ENCODE results near the gene FAM32A.

The FAM32A gene

GRCh38 chr19:16203256-16204004, 18.2 kb downstream of the FAM32A start:
- no peak for DNase-seq

GRCh38 chr19:16204005-16204294, 18.7 kb downstream of the FAM32A start:
- no peak for DNase-seq

GRCh38 chr19:16205205-16206045, 20.2 kb downstream of the FAM32A start:
- DNase-seq: no peak

- DNase-seq: no peak
These were observed 20.9 kb downstream of the FAM32A start for GRCh38 chr19:16206046-16206605.

- no peak for DNase-seq
These were observed 21.4 kb downstream of the FAM32A start for GRCh38 chr19:16206637-16207036.

- DNase-seq: no peak
These were observed 21.9 kb downstream of the FAM32A start for GRCh38 chr19:16207063-16207462.

DNA sequence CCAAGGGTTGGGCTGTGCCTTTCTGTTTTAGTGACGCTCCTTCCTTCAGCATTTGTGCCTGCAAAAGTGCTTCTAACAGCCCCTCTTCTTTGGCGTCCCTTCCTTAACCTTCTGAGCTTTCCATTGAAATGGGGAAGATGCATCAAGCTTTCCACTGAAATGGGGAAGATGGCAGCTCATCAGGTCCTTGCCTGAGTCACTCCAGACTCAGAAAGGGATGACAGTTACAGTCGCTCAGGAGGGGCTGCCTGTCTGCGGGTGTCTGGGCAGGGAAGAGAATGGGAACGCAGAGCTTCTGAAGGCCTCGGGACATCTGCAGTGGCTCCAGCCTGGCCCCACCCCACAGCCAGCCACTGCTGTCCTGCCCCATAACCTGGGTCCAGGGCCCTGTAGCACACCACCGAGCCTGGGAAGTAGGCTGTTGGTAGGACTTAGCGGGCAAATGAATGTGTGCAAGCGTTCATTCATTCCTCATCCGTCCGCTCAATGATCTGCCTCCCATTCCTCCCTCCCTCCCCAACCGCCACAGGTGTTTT, 22.3 kb downstream of the FAM32A start:
- DNase-seq: no peak

DNA sequence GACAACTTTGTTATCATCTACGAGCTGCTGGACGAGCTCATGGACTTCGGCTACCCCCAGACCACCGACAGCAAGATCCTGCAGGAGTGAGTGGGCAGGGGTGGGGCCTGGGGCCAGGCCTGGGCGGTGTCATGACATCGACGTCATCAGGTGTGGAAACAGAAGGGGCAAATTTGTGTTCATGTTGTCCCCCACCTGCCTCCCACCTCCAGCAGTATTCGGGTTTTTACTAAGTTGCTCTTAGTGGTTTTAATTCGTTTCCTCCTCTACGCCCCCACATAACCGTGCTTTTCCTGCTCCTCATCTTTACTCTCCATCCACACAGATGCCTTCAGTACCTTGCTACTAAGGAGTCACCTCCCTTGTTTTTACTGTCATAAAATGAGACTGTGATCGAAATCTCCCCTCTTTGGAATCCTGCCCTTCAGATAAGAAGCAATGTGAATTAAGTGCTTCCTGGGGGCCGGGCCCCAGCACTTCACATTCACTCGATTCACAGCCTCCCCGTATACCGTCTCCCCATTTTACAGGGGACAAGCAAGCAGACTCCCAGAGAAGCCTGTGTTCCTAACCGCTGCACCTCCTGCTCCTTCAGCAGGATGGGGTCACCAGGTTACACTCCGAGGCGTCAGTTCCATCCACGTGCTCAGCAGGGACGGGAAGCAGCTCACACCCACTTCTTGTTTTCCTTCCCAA, 23.0 kb downstream of the FAM32A start:
- DNase-seq: no peak

DNA sequence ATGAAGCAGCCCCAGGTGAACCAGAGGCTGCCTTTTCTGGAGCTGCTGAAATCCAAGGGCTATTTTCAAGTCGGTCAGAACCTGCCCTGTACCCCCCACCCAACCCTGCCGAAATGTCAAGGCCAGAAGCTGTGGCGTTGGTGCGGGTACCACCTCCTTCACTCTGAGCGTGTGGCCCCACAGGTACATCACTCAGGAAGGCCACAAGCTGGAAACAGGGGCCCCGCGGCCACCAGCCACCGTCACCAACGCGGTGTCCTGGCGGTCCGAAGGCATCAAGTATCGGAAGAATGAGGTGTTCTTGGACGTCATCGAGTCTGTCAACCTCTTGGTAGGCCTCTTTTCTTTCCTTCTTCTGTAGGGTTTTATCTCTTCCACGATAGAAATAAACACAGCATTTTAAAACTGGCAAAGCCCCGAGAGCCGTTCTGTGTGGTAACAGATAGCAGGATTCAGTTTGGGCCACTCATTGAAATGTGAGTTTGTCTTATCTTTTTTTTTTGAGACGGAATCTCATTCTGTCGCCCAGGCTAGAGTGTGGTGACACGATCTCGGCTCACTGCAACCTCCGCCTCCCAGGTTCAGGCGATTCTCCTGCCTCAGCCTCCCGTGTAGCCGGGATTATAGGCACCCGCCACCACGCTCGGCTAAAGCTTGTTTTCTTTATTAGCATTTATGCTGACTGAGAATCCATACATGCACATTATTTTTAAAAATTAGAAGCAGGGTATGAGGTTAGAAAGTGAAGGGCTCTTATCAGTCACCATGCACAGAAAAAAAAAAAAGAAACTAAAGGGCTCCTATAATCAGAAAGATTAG, 23.8 kb downstream of the FAM32A start:
- DNase-seq: no peak

GRCh38 chr19:16210168-16210567, 25.0 kb downstream of the FAM32A start:
- DNase-seq: no peak

- DNase-seq: no peak
These were observed 27.9 kb downstream of the FAM32A start for GRCh38 chr19:16213076-16213475.

DNA sequence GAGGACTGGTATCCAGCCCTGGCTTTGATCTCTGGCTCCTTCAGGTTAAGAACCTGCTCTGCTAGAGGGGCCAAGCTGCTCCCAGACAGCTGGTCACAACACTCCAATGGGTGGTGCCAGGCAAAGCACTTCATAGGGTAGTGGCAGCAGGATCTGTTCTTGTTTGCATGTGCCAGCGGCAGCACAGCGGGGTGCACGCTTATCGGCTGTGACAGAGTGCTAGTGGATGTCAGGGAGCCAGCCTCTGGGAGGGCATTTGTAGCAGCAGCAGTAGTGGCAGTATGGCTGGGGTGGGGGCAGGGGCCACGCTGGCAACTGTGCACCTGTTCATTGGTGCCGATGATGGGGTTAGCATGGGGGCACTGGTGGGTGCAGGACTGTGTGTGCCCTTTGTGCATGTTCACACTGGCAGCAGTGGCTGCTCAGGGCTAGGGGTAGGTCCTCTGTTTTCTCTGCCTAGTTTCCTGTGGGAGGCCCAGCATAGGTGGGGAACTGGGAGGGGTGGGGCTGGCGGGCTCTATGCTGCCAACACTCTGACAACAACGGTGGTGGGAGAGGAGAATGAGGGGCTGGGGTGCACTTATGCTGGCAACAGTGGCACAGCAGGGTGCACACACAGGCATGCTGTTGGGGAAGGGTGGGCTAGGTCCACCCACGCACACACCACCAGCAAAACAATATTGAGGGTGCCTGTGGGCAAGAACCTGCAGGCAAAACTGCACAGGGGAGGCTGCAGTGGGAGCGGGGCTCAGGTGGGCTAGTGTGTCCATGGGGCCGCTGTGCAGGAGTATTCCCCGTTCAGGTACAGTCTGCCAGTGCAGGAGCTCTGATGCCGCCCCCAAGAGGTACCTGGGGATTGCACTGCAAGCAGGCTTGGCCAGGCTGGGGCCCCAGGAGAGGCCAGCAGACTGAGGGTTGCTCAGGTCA, 31.8 kb downstream of the FAM32A start:
- peak; percentile 91 for DNase-seq

DNA sequence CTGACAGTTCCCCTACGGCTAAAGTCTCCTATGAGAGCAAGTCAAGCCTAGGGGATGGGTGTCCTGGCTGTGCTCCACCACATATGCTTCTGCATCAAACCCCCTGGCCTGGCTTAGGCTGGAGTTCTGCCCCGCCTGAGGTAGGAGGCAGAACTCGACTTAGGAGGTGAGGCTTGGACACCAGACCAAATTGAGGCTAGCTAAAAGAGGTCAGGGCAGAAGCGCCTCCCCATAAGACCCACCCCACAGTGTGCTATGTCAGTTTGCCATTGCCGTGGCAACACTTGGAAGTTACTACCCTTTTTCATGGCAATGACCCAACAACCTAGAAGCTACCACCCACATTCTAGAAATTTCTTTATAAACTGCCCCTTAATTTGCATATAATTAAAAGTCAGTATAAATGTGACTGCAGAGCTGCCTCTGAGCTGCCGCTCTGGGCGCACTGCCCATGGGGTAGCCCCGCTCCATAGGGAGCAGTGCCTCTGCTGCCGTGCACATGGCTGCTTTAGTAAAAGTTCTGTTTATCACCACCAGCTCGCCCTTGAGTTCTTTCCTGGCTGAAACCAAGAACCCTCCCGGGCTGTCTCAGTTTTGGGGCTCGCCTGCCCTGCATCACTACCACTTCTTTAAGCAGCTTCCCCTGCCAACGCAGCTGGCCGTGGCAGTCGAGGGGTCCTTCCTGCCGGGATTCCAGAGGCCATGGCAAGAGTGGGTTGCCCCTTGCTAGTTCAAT, 32.7 kb downstream of the FAM32A start:
- no peak for DNase-seq

- no peak for DNase-seq
These were observed 33.6 kb downstream of the FAM32A start for GRCh38 chr19:16218851-16219250.

- DNase-seq: no peak
These were observed 37.6 kb downstream of the FAM32A start for GRCh38 chr19:16222806-16223205.

GRCh38 chr19:16223746-16224145, 38.5 kb downstream of the FAM32A start:
- no peak for DNase-seq

GRCh38 chr19:16224293-16225045, 39.3 kb downstream of the FAM32A start:
- no peak for DNase-seq

GRCh38 chr19:16225279-16226183, 40.3 kb downstream of the FAM32A start:
- DNase-seq: no peak

GRCh38 chr19:16226184-16226591, 41.0 kb downstream of the FAM32A start:
- no peak for DNase-seq
